Left cardiac atrium (tissue), 4 donors: ENCODE data around the gene CST4. TPM values are rescaled to one million over a fixed set of nuclear protein-coding genes. Genes with fewer than 3 reads are reported as not detected.
"Not testable (repeated sequence)": the region's sequence is repeated elsewhere in the genome, so short reads cannot be mapped to it uniquely, and the experiment has no call there.

Experiments
- ATAC-seq, 2 donors: fragments of 200-7000 bp; cut with Tn5 transposase; one replicate each; pipeline ENCODE4 v1.9.1; 2020; ENCODE audit warnings: mild to moderate bottlenecking in 2 of 2, moderate library complexity in 2 of 2
- DNase-seq: peaks from one replicate; pipeline ENCODE4 v3.0.0-alpha.2; 2020
- intact Hi-C, 2 donors: fragments of 100-400 bp; cut with DNase I; formaldehyde crosslinking; loops; one replicate each; pipeline versions ENCODE4 v1.14.1 to v1.15.1; 2022 to 2023
- total RNA-seq, 2 donors: library from RNA; stranded (reverse); fragmentation: NEBNext Ultra II Directional; extraction: Animal tissue kit (Norgen Biotek cat#: 25700); gene quantifications; one replicate each; pipeline ENCODE4 v1.2.1, GENCODE V29; 2021
- donor health status: DM: no; HTN: yes; CAD: no.
- donor health status: DM: no; HTN: yes; CAD: no; lungs with severe emphysema.
- donor health status: DM: yes; HTN: yes; CAD: no.
- donor health status: Dilated cardiomyopathy.

The CST4 gene
- total RNA-seq, 2 donors from 2014 or later: not detected

- intact Hi-C loops: no loop called here
- DNase-seq: no peak
- ATAC-seq: no peak
Measured at GRCh38 chr20:23666698-23667097, 22.1 kb downstream of the CST4 start.

- DNase-seq: no peak
- intact Hi-C loops: no loop called here
- peak in 1 of 2 donors; percentile 29 for ATAC-seq
Measured at GRCh38 chr20:23666189-23666588, 22.6 kb downstream of the CST4 start.

DNA sequence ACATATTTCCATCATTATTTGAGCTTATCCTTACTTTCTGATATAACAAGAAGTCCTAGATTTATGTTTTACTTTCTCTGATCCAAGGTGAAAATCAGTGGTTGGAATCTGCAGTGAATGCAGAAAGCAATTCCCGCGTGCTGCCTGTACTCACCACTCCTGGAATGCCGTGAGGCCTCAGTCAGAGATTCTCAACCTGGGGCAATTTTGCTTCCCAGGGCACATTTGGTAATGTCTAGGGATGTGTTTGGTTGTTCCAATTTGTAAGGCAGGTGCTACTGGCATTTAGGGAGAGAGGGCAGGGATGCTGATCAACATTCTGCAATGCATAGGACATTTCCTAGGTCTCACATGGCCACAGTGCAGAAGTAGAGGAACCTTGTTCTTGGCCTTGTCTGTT, 23.9 kb downstream of the CST4 start:
- ATAC-seq (no peak), DNase-seq (no peak)
- intact Hi-C loops: no loop called here

GRCh38 chr20:23664046-23664445, 24.8 kb downstream of the CST4 start:
- intact Hi-C loops, ATAC-seq, DNase-seq: not testable (repeated sequence)

DNA sequence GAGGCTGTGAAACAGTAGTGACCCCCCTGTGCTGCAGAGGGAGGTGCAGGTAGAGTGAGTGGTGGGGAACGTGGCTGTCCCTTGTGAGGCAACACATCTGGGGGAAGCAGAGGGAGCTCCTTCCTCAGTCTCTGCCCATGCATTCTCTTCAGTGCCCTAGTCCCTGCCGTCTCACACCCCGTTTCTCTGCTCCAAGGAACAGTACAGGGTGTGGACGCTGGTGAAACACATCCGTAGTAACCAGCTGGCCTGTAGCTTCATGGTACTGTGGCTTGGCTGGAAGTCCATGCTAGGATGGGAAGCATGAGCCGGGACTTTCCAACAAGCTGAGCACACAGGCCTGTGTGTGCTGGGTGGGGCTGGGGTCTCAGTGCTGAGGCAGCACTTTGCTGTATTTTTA, 25.7 kb downstream of the CST4 start:
- intact Hi-C loops: no loop called here
- DNase-seq: no peak
- ATAC-seq: no peak

- intact Hi-C loops: no loop called here
- DNase-seq (no peak), ATAC-seq (no peak)
Measured at GRCh38 chr20:23662276-23662870, 26.5 kb downstream of the CST4 start.

DNA sequence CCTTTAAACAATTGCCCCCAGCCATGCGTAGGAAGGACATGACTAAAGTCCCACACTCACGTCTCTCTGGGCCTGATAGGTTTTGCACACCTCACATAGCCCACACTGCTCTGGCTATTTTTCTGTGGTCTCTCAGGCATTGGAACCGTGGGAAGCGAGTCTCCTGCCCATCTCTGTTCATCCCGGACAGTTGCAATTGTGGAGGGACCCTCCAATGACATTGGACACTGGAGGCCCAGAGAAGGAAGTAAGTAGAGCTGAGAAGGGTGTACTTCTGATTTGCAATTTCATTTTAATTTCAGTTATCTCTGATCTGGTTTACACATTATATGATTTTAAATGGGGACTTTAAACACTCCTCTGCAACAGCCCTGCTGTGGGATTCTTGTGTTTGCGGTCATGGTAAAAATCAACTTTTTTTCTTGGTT, 27.8 kb downstream of the CST4 start:
- no peak for ATAC-seq
- DNase-seq: no peak
- intact Hi-C loops: no loop called here

- DNase-seq (no peak), ATAC-seq (peak; percentile 26 to 82)
- intact Hi-C loops: no loop called here
Measured at GRCh38 chr20:23659989-23660837, 28.6 kb downstream of the CST4 start.

DNA sequence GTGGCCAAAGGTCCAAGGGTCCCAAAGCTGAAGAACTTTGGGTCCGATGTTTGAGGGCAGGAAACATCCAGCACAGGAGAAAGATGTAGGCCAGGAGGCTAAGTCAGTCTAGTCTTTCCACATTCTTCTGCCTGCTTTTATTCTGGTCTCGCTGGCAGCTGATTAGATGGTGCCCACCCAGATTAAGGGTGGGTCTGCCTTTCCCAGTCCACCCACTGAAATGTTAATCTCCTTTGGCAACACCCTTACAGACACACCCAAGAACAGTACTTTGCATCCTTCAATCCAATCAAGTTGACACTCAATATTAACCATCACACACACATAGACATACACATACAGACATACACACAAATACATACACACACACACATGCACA, 29.2 kb downstream of the CST4 start:
- intact Hi-C loops, ATAC-seq, DNase-seq: not testable (repeated sequence)

- no peak for DNase-seq
- intact Hi-C loops: no loop called here
- ATAC-seq: no peak
Measured at GRCh38 chr20:23658989-23659609, 29.7 kb downstream of the CST4 start.

GRCh38 chr20:23658336-23658735, 30.5 kb downstream of the CST4 start:
- DNase-seq (no peak), ATAC-seq (no peak)
- intact Hi-C loops: no loop called here

- ATAC-seq: no peak
- intact Hi-C loops: no loop called here
- DNase-seq: no peak
Measured at GRCh38 chr20:23657202-23657601, 31.6 kb downstream of the CST4 start.

- peak; percentile 27 to 78 for ATAC-seq
- intact Hi-C loops: no loop called here
- DNase-seq: no peak
Measured at GRCh38 chr20:23656372-23656771, 32.5 kb downstream of the CST4 start.

- intact Hi-C loops: no loop called here
- ATAC-seq (peak; percentile 76 to 90), DNase-seq (peak; percentile 60)
Measured at GRCh38 chr20:23655491-23656211, 33.2 kb downstream of the CST4 start.

GRCh38 chr20:23654717-23655116, 34.1 kb downstream of the CST4 start:
- intact Hi-C loops: no loop called here
- no peak for DNase-seq
- ATAC-seq: no peak

GRCh38 chr20:23654000-23654399, 34.8 kb downstream of the CST4 start:
- DNase-seq: no peak
- ATAC-seq: no peak

GRCh38 chr20:23653400-23653938, 35.4 kb downstream of the CST4 start:
- ATAC-seq (no peak), DNase-seq (no peak)
- intact Hi-C loops: no loop called here

More at GRCh38 chr20:23654000-23654399, 34.8 kb downstream of the CST4 start:
- intact Hi-C loops: no loop called here

DNA sequence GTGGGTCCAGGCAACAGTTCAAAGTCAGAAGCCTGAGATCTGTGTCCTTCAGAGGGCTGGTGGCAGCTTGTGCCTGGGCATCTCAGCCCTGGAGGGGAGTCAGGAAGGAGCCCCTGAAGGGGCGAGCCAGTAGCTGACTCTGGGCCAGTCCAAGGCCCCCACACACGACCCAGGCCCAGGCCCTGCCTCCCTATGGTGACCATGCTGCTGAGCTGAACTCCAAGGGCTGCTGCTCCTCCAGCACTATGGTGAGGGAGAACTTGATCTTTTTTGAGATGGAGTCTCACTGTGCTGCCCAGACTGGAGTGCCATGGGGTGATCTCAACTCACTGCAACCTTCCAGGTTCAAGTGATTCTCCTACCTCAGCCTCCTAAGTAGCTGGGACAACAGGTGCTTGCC, 35.9 kb downstream of the CST4 start:
- intact Hi-C loops: no loop called here
- no peak for DNase-seq
- no peak for ATAC-seq

- no peak for DNase-seq
- ATAC-seq: no peak
- intact Hi-C loops: no loop called here
Measured at GRCh38 chr20:23652371-23652770, 36.5 kb downstream of the CST4 start.
